Measurements from ENCODE around the gene GCLC.
"Not testable (repeated sequence)": the region's sequence is repeated elsewhere in the genome, so short reads cannot be mapped to it uniquely, and the experiment has no call there.

GCLC gene

GRCh38 chr6:53497905-53498304 is 47.0 kb downstream of the GCLC start:
- peak overlapping the region; percentile 61 for H3K27ac ChIP-seq

GRCh38 chr6:53496797-53497375 is 48.0 kb downstream of the GCLC start:
- peak overlapping the region; percentile 61 for H3K27ac ChIP-seq
- DNase-seq (ENCODE audit: low read depth, low spot score), result peak; percentile 55

More at GRCh38 chr6:53497905-53498304, 47.0 kb downstream of the GCLC start:
- no peak for DNase-seq (ENCODE audit: low read depth, low spot score)

GRCh38 chr6:53495506-53496499 is 49.1 kb downstream of the GCLC start:
- peak overlapping the region; percentile 61 for H3K27ac ChIP-seq
- DNase-seq (ENCODE audit: low read depth, low spot score), result no peak

DNA sequence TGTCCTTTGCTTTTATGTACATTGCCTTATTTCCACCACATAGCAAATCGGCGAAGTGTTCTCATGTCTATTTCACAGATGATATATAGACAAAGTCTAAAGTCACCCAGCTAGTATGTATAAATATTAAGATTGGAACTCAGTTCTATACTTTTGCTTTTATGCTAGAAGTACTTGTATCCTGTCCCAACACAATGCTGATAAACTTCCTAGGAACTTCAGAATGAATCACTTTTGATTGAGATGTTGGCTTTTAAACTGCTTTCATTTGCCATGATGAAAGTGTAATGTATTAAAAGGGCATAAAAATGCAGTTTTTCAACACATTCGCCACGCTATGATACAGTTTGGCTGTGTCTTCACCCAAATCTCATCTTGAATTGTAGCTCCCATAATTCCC is 50.8 kb downstream of the GCLC start:
- DNase-seq (ENCODE audit: low read depth, low spot score), result no peak
- H3K27ac ChIP-seq, result peak overlapping the region; percentile 41

GRCh38 chr6:53493635-53494025 is 51.3 kb downstream of the GCLC start:
- H3K27ac ChIP-seq, result peak overlapping the region; percentile 41
- DNase-seq (ENCODE audit: low read depth, low spot score), result no peak

- DNase-seq (ENCODE audit: low read depth, low spot score), result no peak
- peak overlapping the region; percentile 41 for H3K27ac ChIP-seq
Observed at GRCh38 chr6:53492860-53493634, 51.9 kb downstream of the GCLC start.

DNA sequence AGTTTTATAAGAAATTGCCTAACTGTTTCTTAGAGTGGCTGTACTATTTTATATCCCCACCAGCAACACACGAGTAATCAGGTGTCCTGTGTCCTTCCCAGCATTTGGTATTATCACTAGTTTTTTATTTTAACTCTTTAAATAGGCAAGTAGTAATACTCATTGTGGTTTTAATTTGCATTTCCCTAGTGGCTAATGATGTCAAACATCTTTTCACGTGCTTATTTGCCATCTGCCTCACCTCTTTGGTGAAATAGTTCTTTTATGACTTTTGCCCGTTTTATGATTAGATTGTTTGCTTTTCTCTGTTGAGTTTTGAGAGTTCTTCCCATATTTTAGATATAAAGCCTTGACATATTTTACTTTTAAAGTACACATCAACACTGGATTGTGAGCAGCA is 57.8 kb downstream of the GCLC start:
- no peak overlapping the region for H3K27ac ChIP-seq
- no peak for DNase-seq (ENCODE audit: low read depth, low spot score)

- DNase-seq (ENCODE audit: low read depth, low spot score), result no peak
Observed at GRCh38 chr6:53486679-53487078, 58.2 kb downstream of the GCLC start.

GRCh38 chr6:53484476-53485280 is 60.2 kb downstream of the GCLC start:
- H3K27ac ChIP-seq, result no peak overlapping the region
- no peak for DNase-seq (ENCODE audit: low read depth, low spot score)

More at GRCh38 chr6:53486679-53487078, 58.2 kb downstream of the GCLC start:
- no peak overlapping the region for H3K27ac ChIP-seq

GRCh38 chr6:53483423-53484353 is 61.2 kb downstream of the GCLC start:
- DNase-seq (ENCODE audit: low read depth, low spot score), result no peak
- H3K27ac ChIP-seq, result no peak overlapping the region

GRCh38 chr6:53481323-53481722 is 63.6 kb downstream of the GCLC start:
- no peak overlapping the region for H3K27ac ChIP-seq
- no peak for DNase-seq (ENCODE audit: low read depth, low spot score)

DNA sequence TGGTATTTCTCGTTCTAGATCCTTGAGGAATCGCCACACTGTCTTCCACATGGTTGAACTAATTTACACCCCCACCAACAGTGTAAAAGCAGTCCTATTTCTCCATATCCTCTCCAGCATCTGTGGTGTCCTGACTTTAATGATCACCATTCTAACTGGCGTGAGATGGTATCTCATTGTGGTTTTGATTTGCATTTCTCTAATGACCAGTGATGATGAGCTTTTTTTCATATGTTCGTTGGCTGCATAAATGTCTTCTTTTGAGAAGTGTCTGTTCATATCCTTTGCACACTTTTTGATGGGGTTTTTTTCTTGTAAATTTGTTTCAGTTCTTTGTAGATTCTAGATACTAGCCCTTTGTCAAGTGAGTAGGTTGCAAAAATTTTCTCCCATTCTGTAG is 64.1 kb downstream of the GCLC start:
- not testable (repeated sequence) for DNase-seq (ENCODE audit: low read depth, low spot score); H3K27ac ChIP-seq

DNA sequence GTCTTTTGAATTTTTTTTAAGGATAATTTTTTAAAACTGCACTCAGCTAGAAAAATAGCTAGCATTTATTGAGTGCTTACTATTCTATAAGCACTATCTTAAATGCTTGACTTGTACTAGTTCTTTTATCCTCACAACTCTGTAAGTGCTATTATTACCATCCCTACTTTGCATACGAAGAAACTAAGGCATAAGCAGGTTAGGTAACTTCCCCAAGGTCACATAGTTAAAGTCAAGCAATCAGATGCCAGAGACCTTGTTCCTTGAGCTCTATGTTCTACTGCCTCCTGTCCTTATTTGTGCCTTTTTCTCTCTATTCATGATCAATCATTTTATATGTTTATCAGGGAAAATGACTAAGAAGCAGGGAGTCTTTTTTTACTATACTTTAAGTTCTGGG is 65.0 kb downstream of the GCLC start:
- no peak overlapping the region for H3K27ac ChIP-seq
- DNase-seq (ENCODE audit: low read depth, low spot score), result no peak

DNA sequence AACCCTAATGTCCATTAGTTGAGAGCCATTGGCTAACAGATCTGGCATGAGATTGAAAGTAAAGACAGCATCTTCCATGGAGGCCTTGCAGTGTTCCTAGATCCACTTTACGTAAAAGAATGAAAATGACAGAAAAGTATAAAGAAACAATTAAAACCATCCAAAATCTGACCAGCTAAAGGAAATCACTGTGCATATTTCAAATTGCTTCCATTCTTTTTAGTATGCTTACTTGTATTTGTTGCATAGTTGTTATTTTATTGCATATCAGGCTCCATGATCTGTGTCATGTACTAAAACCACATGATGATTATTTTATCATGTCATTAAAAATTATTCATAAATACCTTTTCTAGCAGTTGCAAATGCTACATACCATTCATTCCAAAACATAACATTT is 67.9 kb downstream of the GCLC start:
- DNase-seq (ENCODE audit: low read depth, low spot score), result no peak
- no peak overlapping the region for H3K27ac ChIP-seq

- H3K27ac ChIP-seq, result no peak overlapping the region
- DNase-seq (ENCODE audit: low read depth, low spot score), result no peak
Observed at GRCh38 chr6:53474010-53474409, 70.9 kb downstream of the GCLC start.

DNA sequence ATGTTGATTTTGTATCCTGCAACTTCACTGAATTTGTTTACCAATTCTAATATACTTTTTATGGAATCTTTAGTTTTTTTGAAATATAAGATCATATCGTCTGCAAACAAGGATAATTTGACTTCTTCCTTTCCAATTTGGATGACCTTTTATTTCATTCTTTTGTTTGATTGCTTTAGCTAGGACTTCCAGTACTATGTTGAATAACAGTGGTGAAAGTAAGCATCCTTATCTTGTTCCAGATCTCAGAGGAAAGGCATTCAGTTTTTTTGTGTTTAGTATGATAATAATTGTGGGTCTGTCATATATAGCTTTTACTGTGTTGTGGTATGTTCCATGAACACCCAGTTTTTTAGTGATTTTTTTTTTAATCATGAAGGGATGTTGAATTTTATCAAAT is 75.7 kb downstream of the GCLC start:
- no peak overlapping the region for H3K27ac ChIP-seq
- DNase-seq (ENCODE audit: low read depth, low spot score), result no peak

DNA sequence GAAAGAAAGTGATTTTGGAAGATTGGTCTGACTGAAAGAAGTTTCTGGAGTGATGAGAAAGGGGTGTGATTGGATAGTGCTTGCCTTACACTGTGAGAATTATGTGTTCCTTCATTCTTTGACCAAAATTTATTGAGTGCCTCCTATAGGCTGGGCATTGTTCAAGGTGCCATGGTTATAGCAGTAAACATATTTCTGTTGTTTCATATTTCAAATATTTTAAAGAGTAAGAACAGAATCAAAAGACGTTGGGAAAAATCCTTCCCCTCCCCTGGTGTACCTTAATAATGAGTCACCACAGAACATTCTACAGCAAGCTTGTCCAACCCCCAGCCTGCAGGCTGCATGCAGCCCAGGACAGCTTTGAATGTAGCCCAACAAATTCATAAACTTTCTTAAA is 78.6 kb downstream of the GCLC start:
- H3K27ac ChIP-seq, result peak overlapping the region; percentile 62
- no peak for DNase-seq (ENCODE audit: low read depth, low spot score)

GRCh38 chr6:53465732-53466131 is 79.2 kb downstream of the GCLC start:
- H3K27ac ChIP-seq, result peak overlapping the region; percentile 62
- peak; percentile 43 for DNase-seq (ENCODE audit: low read depth, low spot score)

- peak overlapping the region; percentile 62 for H3K27ac ChIP-seq
- DNase-seq (ENCODE audit: low read depth, low spot score), result no peak
Observed at GRCh38 chr6:53464927-53465460, 79.9 kb downstream of the GCLC start.
